HG03575 (cell line): ENCODE measurements around the gene MYADM.

Experiments used
- ATAC-seq: cut with Tn5 transposase; IDR thresholded peaks from one replicate; pipeline ENCODE4 v1.9.1; 2021; ENCODE audit not compliant: unreplicated experiment, insufficient number of reproducible peaks, low FRiP score; ENCODE audit errors: extremely low read depth

Gene MYADM

DNA sequence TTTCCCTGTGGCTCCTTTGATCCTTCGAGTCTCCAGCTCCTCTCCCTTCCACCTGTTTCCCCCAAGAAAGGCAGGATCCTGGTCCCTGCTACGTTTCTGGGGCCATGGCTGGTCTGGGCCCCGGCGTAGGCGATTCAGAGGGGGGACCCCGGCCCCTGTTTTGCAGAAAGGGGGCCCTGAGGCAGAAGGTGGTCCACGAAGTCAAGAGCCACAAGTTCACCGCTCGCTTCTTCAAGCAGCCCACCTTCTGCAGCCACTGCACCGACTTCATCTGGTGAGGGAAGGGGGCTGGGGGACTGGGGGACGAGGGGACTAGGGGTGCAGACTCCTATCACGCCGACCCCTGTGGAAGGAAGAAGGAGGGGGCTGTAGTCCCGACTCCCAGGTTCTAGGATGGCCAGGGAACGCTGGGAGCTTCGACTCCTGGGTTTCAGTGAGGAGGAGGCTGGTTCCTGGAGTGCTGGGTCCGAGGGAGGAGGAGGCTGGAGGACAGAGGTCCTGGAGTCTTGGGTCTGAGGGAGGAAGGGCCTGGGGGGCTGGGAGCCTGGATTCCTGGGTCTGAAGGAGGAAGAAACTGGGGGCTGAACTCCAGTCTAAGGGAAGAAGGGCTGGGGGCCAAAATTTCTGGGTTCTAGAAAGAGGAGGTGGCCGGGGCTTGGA is 14.8 kb downstream of the MYADM start:
- ATAC-seq: no peak

DNA sequence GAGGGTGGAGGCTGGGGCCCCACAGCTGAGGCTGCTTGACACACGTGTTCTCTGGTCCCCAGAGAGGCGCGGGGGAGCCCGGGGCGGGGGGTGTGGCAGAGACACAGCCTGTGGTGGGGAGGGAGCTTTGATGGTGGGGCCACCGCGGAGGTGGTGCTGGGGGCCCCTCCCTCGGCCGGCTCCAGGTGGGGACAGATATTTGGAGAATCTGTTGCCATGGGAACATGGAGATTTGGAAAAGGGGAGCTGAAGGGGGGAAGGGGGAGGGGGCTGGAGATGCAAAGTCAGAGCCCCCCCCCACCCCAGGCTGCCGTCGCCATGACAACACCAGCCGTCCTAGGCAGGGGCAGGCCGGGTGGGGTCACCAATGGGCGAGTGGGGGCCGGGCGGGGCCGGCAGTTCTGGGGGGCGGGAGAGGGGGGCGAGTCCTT is 15.6 kb downstream of the MYADM start:
- ATAC-seq: no peak

DNA sequence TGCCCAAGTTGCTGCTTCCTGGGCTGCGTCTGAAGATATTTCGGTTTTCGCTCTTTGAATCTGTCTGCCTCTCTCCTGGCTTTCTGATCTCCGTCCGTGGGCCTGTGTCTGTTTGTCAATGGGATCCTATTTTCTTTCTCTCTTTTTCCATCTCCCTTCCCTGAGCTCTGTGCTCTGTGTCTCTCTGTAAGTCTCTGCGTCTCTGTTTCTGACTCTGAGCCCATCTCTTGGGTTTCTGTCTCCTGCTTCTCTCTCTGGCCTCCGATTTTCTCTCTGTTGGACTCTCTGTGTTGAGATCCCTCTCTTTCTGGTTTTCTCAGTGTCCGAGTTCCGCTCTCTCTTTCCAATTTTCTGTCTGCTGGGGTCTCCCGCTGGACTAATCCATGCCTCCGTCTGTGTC is 16.1 kb downstream of the MYADM start:
- no peak for ATAC-seq

DNA sequence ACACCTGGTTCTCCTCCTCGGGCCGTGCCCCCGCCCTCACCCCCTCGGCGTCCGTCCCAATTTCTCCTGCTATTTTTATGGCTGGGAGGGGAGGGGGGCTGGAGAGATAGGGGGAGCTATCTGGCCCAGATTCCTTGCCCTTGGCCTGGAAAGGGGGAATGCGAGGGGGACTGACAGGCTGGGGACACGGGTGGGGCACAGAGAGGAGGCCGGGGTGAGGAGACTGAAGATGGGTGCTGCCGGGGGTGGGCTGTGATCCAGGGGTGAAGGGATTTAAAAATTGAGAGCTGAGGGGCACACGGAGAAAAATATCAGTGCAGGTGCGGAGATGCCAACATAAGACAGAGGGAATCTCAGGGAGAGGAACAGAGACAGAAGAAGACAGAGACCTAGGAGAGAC is 16.6 kb downstream of the MYADM start:
- ATAC-seq: no peak

DNA sequence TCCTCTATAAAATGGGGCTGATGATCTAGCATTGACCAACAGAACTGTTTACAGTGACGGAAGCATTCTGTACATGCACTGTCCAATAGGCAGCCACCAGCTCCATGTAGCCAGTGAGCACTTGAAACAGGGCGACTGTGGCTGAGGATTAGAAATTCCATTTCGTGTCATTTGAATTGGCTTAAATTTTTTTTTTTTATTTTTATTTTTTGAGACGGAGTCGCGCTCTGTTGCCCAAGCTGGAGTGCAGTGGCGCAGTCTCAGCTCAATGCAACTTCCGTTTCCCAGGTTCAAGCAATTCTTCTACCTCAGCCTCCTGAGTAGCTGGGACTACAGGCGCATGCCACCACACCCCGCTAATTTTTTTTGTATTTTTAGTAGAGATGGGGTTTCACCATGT is 17.4 kb downstream of the MYADM start:
- no peak for ATAC-seq

DNA sequence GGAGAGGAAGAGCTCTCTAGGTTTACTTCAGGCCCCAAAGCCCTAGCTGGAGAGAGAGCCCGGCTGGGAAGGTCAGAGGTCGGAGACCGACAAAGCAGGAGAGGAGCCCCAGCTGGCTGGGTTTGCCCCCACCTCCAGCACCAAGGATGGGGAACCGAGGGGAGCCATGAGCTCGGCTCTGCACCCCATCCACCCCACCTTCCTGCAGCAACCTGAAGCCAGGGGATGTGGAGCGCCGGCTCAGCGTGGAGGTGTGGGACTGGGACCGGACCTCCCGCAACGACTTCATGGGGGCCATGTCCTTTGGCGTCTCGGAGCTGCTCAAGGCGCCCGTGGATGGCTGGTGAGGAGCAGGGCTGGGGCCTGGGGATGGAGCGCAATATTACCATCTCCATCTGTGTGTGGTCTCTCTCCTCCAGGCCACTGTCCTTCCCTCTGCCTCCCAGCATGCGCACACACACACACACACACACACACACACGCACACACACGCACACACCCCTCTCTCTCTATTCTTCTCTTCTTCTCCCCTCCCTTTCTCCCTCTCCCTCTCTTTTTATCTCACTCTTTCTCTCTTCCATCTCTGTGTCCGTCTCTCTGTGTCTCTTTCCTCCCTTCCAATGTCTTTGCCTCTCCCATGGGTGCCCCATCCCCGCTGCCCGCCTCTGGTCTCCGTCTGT is 24.8 kb downstream of the MYADM start:
- ATAC-seq: no peak

DNA sequence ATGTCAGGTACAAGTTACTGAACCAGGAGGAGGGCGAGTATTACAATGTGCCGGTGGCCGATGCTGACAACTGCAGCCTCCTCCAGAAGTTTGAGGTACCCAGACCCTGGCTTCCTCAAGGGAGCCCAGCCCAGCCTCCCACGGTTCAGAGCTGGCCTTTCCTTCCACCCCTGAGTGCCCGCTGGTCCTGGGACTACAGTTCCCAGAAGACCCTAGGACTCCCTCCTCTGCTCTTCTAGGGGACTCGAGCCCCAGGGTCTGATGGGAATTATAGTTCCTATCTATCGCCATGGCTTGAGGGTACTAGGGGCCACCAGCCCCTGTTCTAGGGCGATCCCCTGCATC is 25.3 kb downstream of the MYADM start:
- ATAC-seq: no peak

DNA sequence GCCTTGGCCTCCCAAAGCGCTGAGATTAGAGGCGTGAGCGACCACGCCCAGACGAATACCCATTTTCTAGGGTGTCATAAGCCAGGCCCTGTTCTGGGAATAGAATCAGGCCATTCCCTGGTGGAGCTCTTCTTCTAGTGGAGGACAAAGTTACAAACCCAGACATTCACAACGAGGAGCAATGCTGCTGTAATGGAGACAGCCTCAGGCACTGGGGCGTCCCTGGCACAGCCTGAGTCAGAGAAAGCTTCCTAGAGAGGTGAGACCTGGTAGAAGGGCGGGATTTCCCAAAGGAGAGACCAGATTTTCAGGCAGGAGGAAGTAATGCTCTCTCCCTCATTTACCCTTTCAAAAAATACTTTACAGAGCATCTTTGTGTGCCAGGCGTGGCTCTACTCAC is 27.0 kb downstream of the MYADM start:
- ATAC-seq: no peak

DNA sequence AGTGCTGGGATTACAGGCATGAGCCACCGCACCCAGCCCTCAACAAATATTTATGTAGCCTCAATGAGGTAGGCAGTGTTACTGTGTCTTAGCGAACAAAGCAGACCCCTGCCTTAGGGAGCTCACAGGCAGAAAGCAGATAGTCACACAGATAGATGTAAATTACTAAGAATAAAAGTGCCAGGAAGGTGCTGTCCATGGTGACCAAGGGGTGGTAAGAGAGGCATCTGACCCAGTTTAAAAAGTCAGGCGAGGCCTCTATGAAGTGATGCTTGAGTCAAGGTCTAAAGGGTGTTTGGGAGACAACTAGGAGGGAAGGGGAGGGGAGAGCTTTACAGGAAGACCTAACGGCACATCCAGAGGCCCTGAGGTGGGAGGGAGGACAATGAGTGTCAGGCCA is 29.0 kb downstream of the MYADM start:
- no peak for ATAC-seq

DNA sequence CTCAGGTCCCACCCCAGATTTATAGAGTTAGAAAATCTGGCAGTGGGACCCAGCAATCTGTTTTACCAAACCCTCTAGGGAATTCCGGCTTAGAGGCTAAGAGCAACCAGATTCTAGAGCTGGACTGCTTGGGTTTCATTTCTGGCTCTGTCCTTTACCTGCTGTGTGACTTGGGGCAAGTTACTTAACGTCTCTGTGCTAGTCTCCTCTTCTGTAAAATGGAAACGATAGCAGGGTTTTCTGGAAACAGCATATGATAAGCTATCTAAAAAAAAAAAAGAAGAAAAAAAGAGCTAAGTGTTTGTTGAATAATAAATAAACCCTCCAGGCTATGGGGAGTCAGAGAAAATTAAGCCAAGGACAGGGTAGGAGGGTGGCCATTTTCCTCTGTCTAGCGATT is 29.8 kb downstream of the MYADM start:
- no peak for ATAC-seq

DNA sequence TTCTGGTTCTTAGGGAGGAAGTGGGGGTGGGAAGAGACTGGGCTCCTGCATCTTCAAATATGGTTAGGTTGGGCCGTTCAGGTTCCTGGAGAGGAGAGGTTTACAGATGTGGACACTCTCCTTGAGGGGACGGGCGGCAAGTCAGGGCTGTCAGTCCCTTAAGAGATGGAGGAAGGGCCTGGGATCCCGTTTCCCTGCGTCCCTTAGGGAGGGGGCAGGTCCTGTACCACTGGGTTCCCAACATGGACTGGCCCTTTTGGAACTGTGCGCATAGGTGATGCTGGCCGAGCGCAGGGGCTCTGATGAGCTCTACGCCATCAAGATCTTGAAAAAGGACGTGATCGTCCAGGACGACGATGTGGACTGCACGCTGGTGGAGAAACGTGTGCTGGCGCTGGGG is 30.5 kb downstream of the MYADM start:
- no peak for ATAC-seq

DNA sequence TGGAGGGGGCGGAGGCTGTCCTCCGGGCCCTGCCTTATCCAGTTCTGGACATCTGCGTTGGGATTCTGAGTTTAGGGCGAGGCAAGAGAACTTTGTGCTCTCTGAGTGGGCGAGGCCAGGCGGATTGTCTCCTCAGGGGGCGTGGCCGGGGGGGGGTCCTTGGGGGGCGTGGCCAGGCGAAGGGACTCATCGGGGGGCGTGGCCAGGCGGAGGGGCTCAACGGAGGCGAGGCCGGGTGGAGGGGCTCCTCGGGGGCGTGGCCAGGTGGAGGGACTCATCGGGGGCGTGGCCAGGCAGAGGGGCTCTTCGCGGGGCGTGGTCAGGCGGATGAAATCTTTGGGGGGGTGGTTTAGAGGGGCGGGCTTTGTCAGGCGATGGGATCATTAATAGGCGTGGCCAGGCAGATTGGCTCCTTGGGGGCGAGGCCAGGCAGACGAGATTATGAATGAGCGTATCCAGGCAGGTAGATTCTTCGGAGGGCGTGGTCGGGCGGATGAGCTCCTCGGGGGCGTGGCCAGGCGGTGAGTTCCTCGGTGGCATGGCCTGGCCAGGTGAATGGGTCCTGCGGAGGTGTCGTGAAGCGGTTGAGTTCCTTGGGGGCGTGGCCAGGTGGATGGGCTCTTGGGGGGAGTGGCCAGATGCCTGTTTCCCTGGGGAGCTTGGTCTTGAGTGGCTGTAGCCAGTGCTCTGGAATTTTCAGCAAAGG is 31.1 kb downstream of the MYADM start:
- ATAC-seq: no peak

DNA sequence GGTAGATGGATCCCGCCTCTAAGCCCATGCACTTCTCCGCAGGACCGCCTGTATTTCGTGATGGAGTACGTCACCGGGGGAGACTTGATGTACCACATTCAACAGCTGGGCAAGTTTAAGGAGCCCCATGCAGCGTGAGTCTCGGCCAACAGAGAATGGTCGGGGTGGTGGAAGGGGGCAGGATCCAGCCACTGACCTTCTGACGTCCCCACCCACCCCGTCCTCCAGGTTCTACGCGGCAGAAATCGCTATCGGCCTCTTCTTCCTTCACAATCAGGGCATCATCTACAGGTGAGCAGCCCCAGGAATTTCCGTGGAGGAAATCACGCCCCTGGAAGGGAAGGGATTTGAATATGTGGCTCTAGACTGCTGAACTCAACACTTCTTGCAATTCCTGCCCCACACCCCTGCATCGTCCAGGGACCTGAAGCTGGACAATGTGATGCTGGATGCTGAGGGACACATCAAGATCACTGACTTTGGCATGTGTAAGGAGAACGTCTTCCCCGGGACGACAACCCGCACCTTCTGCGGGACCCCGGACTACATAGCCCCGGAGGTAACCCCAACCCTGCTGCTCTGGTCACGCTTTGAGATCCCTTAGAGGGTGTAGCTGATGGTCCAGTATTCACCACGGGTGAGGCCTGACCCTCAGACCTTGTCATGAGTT is 32.6 kb downstream of the MYADM start:
- no peak for ATAC-seq

DNA sequence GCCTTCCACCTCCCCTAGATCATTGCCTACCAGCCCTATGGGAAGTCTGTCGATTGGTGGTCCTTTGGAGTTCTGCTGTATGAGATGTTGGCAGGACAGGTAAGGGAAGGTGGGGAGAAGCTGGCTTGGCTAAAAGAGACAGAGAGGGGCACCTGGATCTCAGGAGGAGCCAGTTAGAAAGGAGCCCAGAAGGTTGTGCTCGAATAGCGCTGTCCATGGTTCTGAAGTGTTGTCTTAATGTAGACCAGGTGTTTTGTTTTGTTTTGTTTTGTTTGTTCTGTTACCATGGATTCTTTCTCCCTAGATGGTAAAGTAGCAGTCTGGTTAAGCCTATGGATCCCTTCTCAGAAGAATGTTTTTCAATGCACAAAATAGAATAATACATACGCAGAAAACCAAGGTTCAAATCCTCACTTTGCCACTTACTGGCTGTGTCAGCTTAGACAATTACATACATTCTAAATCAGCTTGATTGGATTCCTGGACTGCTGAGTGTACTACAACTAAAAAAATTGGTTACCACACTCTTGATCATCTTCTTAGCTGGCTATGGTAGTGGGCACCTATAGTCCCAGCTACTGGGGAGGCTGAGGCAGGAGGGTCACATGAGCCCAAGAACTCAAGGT is 35.5 kb downstream of the MYADM start:
- no peak for ATAC-seq

DNA sequence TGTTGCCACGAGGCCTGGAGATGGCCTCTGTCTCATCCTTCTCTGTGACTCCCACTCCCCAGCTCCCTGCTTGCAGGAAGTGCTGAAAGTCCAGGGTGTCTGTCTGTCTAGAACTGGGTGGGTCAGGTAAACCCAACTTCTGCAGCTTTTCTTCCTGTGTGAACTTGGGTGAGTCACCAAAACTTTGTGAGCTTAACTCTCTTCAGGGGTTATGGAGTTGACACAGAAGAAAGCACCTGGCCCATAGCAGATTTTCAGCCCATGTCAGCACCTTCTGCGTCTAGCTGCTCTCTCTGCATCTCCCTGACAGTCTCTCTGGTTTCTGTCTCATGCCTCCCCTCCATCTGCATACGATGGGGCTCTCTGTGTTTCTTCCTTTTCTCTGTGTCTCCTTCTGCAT is 37.2 kb downstream of the MYADM start:
- no peak for ATAC-seq

DNA sequence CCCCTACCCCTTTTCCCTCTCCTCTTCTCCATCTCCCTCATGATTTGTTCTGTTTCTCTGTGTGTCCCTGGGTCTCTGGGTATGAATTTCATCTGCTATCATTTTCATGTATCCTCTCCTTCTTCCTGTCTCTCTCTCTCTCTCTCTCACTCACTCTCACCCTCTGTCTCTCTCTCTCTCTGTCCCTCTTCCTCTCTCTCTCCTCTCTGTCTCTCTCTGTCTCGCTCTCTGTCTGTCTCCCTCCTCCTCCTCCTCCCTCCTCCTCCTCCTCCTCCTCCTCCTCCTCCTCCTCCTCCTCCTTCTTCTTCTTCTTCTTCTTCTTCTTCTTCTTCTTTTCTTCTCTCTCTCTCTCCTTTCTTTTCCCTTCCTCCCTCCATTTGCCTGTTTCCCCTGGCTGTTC is 38.1 kb downstream of the MYADM start:
- no peak for ATAC-seq

DNA sequence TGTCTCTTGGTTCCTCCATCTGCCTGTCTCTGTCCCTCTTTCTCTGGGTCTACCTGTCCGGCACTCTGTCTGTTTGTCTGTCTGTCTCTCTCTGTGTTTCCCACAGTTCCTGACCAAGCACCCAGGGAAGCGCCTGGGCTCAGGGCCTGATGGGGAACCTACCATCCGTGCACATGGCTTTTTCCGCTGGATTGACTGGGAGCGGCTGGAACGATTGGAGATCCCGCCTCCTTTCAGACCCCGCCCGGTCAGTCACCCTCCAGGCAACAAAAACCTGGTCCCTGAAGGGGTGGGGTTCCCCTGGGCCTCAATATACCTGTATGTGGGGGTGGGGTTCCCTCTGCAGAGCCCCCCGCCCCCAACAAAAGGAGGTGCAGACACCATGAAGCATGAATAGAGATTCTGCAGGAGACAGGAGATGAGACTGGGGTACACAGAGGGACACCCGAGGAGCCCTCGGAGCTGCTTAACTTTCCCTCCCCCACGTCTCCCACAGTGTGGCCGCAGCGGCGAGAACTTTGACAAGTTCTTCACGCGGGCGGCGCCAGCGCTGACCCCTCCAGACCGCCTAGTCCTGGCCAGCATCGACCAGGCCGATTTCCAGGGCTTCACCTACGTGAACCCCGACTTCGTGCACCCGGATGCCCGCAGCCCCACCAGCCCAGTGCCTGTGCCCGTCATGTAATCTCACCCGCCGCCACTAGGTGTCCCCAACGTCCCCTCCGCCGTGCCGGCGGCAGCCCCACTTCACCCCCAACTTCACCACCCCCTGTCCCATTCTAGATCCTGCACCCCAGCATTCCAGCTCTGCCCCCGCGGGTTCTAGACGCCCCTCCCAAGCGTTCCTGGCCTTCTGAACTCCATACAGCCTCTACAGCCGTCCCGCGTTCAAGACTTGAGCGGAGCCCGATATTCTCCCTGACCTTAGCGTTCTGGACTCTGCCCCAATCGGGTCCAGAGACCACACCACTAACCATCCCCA is 38.8 kb downstream of the MYADM start:
- no peak for ATAC-seq

DNA sequence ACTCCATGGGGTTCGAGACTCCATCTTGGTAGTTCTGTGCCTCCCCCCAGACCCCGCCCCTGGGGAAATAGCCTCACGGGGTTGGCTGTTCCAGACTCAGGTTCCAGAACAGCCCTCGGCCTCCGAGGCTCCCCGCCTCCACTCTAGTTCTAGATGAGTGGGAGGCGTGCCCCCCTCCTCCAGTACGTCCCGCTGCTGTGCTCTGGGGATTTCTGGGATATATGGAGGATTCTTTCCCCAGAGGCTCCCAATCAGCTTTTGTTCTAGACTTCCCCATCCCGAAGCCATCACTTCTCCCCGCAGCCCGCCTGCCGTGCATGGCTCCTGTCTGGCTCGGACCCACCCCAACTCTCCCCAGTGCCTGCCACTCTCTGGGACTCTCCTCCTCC is 39.5 kb downstream of the MYADM start:
- ATAC-seq: no peak

DNA sequence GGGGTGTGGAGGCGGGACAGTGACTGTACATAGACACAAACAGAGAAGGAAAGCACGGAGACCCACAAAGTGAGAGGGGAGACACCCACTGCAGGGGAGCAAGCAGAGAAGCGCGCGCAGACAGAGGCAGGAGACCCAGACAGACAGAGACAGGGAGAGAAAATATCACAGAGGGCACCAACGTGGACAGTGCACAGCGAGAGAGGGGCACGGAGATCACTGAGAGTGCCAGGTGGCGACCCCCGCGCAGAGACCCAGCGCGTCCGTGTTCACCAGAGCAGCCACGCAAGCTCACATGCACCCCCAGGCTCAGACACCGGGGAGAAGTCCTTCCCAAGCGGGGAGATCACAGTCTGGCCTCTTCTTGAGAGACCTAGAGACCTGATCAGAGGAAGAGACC is 40.0 kb downstream of the MYADM start:
- no peak for ATAC-seq
